ENCODE data around the gene ROBO1.

The ROBO1 gene

DNA sequence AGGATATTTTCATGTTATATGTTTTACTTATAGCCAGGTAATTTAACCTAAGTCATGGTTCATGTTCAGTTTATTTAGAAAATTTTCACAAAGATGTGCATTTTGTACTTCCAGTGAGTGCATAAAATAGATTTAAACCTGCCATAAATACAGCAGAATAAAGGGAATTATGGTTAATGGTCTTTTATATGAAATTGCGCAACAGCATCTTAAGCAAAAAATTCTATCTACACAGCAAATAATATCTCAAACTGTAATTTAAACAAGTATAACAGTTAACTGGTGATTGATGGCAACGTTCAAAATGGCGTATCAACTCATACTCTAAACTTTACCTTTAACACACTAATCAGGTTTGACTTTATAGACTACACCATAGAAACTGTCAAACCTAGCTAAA is 97.6 kb downstream of the ROBO1 start:
- no peak overlapping the region for H3K4me3 ChIP-seq (ENCODE audit: low read depth in 1 of 2, low read length in 1 of 2)
- TF ChIP-seq, protein P1, sequence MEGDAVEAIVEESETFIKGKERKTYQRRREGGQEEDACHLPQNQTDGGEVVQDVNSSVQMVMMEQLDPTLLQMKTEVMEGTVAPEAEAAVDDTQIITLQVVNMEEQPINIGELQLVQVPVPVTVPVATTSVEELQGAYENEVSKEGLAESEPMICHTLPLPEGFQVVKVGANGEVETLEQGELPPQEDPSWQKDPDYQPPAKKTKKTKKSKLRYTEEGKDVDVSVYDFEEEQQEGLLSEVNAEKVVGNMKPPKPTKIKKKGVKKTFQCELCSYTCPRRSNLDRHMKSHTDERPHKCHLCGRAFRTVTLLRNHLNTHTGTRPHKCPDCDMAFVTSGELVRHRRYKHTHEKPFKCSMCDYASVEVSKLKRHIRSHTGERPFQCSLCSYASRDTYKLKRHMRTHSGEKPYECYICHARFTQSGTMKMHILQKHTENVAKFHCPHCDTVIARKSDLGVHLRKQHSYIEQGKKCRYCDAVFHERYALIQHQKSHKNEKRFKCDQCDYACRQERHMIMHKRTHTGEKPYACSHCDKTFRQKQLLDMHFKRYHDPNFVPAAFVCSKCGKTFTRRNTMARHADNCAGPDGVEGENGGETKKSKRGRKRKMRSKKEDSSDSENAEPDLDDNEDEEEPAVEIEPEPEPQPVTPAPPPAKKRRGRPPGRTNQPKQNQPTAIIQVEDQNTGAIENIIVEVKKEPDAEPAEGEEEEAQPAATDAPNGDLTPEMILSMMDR (IDR thresholded peaks at IDR 0.05): no peak
- no peaks in the 10 kb centered on the region for H3K36me3 ChIP-seq
- H3K9me3 ChIP-seq: no peaks in the 10 kb centered on the region
- no peak overlapping the region for H3K27ac ChIP-seq
- no peaks in the 10 kb centered on the region for H3K27me3 ChIP-seq
- H3K4me1 ChIP-seq (ENCODE audit: control insufficient read depth in 1 of 2, insufficient read depth in 1 of 2, low read depth in 1 of 2, low read length in 1 of 2): no peaks in the 10 kb centered on the region

DNA sequence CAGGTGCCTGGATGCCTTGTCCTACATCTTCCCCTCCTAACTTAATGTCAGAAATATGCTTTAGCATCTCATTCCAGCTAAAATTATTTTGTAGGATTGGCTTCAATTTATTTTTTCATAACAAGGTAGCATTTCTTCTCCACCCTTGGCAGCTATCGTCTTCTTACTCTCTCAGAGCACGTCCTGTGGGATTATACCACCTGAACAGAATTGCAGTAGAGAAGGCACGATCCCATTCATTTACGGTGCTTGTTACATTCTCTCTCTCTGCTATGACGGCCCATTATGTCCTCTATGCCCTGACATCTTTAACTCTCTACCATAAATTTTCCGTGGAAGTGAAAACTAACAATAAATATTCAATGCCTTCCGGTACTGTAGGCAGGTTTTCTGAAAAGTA is 103.3 kb downstream of the ROBO1 start:
- Histone ChIP-seq H3K27ac (no peak overlapping the region), H3K9me3 (no peaks in the 10 kb centered on the region), H3K4me3 (ENCODE audit: low read depth in 1 of 2, low read length in 1 of 2) (no peak overlapping the region), H3K4me1 (ENCODE audit: control insufficient read depth in 1 of 2, insufficient read depth in 1 of 2, low read depth in 1 of 2, low read length in 1 of 2) (no peaks in the 10 kb centered on the region), H3K27me3 (no peaks in the 10 kb centered on the region), H3K36me3 (no peaks in the 10 kb centered on the region)
- TF ChIP-seq, protein P1 (IDR thresholded peaks at IDR 0.05): no peak

DNA sequence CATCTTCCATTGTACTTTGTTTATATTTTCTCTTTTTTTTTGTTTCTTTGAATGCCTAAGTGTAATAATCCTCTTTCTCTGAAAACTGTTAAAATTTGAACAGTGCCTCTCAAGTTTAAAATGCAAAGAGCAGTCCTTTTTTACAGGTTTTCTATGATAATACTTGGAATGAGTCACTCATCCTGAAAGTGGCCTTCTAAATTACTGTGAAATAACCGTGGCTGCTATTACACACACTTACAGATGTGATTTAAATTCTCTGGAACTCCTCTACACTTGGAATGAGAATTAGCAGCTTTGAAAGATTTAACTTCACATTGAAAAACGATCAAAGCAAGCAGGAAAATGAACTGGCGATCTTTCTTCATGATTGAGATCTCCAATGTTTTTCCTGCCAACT is 105.9 kb downstream of the ROBO1 start:
- Histone ChIP-seq H3K27me3 (no peaks in the 10 kb centered on the region), H3K36me3 (no peaks in the 10 kb centered on the region), H3K4me1 (ENCODE audit: control insufficient read depth in 1 of 2, insufficient read depth in 1 of 2, low read depth in 1 of 2, low read length in 1 of 2) (no peaks in the 10 kb centered on the region), H3K9me3 (no peaks in the 10 kb centered on the region), H3K4me3 (ENCODE audit: low read depth in 1 of 2, low read length in 1 of 2) (no peak overlapping the region), H3K27ac (no peak overlapping the region)
- TF ChIP-seq, protein P1 (IDR thresholded peaks at IDR 0.05): no peak

DNA sequence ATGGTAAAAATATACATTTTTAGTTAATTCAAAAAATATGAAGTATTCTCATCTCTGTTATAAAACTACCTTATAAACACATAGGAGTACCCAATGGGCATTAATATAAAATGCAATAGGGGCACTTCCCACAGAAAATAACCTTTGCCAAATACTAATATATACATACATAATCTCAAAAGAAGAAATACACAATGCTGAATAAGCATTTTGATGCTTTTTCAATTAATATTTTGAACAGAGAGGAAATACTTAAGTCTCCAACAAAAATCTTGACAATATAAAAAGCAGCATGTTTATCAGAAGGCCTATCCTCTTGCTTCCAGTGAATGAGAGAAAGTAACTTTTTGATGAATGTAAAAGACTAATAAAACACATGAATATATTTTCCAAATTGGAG is 110.7 kb downstream of the ROBO1 start:
- no peaks in the 10 kb centered on the region for H3K36me3 ChIP-seq
- no peak overlapping the region for H3K27ac ChIP-seq
- TF ChIP-seq, protein P1 (IDR thresholded peaks at IDR 0.05): no peak
- H3K9me3 ChIP-seq: no peaks in the 10 kb centered on the region
- no peaks in the 10 kb centered on the region for H3K27me3 ChIP-seq
- H3K4me1 ChIP-seq (ENCODE audit: control insufficient read depth in 1 of 2, insufficient read depth in 1 of 2, low read depth in 1 of 2, low read length in 1 of 2): no peaks in the 10 kb centered on the region
- H3K4me3 ChIP-seq (ENCODE audit: low read depth in 1 of 2, low read length in 1 of 2): no peak overlapping the region

DNA sequence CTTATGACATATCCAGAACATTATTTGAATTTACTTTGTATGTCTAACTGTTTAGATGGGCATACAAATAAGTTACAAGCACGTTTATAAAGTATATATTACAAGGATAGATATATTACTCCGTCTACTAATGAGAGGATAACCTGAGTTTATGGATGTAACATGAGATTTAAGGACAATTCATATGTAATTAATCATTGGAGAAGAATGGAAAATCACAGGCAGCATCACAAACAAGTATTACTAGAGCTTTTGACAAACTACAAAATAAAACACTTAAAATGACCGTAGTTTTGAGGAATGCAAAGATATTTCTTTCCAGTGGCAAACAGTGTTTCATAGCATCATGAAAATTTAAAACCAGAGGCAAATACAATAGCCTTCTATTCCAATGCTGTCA is 113.8 kb downstream of the ROBO1 start:
- TF ChIP-seq, protein P1 (IDR thresholded peaks at IDR 0.05): no peak
- no peak overlapping the region for H3K4me3 ChIP-seq (ENCODE audit: low read depth in 1 of 2, low read length in 1 of 2)
- H3K27me3 ChIP-seq: no peaks in the 10 kb centered on the region
- H3K27ac ChIP-seq: no peak overlapping the region
- H3K4me1 ChIP-seq (ENCODE audit: control insufficient read depth in 1 of 2, insufficient read depth in 1 of 2, low read depth in 1 of 2, low read length in 1 of 2): no peaks in the 10 kb centered on the region
- H3K36me3 ChIP-seq: no peaks in the 10 kb centered on the region
- H3K9me3 ChIP-seq: no peaks in the 10 kb centered on the region

DNA sequence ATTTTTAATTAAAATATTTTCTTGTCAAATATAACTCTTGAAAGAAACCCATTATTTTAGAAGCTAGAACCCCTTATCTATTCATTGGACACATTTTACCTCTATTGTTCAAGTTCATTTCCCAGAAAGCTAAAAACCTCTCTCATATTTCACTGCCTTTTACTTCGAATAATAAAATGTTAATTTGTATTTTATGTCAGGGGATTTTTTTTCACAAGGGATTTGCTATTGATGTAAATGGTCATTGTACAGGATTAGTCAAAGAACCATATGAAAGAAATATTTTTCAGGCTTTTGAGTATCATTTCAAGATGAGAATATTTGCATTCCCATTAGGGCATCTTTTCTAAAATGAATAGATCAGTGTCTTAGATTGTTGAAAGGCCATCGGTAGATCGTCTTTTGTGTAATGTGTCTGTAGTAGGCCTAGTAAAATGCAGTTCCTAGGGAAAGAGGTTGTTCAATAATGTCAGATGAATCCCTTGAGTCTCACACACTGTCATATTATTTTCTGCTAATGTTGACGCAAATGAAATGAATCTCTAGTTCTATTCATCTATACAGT is 114.5 kb downstream of the ROBO1 start:
- no peaks in the 10 kb centered on the region for H3K9me3 ChIP-seq
- H3K4me3 ChIP-seq (ENCODE audit: low read depth in 1 of 2, low read length in 1 of 2): no peak overlapping the region
- no peaks in the 10 kb centered on the region for H3K27me3 ChIP-seq
- H3K36me3 ChIP-seq: no peaks in the 10 kb centered on the region
- H3K4me1 ChIP-seq (ENCODE audit: control insufficient read depth in 1 of 2, insufficient read depth in 1 of 2, low read depth in 1 of 2, low read length in 1 of 2): no peaks in the 10 kb centered on the region
- H3K27ac ChIP-seq: no peak overlapping the region
- TF ChIP-seq, protein P1 (IDR thresholded peaks at IDR 0.05): no peak
